NCI-H510A treated with DMSO at 0.1 percent for 48 hours (cell line): ENCODE results near the gene CASD1.

ENCODE experiments used
- DNase-seq: peaks from one replicate; lab custom pipeline; 2025; lab: John Stamatoyannopoulos, UW

The CASD1 gene

GRCh38 chr7:94513565-94513860 lies 3.9 kb downstream of the CASD1 start:
- DNase-seq = no peak

GRCh38 chr7:94514140-94514889 lies 4.7 kb downstream of the CASD1 start:
- DNase-seq = no peak

- no peak for DNase-seq
Measured at GRCh38 chr7:94514917-94515316, 5.3 kb downstream of the CASD1 start.

GRCh38 chr7:94525923-94526322 lies 16.3 kb downstream of the CASD1 start:
- DNase-seq = no peak

- no peak for DNase-seq
Measured at GRCh38 chr7:94529516-94529915, 19.9 kb downstream of the CASD1 start.

- no peak for DNase-seq
Measured at GRCh38 chr7:94530109-94530508, 20.5 kb downstream of the CASD1 start.

- DNase-seq = no peak
Measured at GRCh38 chr7:94532676-94533075, 23.1 kb downstream of the CASD1 start.

- no peak for DNase-seq
Measured at GRCh38 chr7:94540428-94540827, 30.8 kb downstream of the CASD1 start.

- DNase-seq = no peak
Measured at GRCh38 chr7:94547126-94547525, 37.5 kb downstream of the CASD1 start.

GRCh38 chr7:94556028-94556427 lies 46.4 kb downstream of the CASD1 start:
- no peak for DNase-seq

- no peak for DNase-seq
Measured at GRCh38 chr7:94557215-94557614, 47.6 kb downstream of the CASD1 start.

- no peak for DNase-seq
Measured at GRCh38 chr7:94559972-94560371, 50.4 kb downstream of the CASD1 start.

GRCh38 chr7:94561841-94562514 lies 52.4 kb downstream of the CASD1 start:
- DNase-seq = no peak

- DNase-seq = no peak
Measured at GRCh38 chr7:94562525-94562924, 52.9 kb downstream of the CASD1 start.

GRCh38 chr7:94565247-94565894 lies 55.8 kb downstream of the CASD1 start:
- no peak for DNase-seq

GRCh38 chr7:94567396-94567795 lies 57.8 kb downstream of the CASD1 start:
- DNase-seq = no peak

GRCh38 chr7:94571816-94572215 lies 62.2 kb downstream of the CASD1 start:
- DNase-seq = no peak

- no peak for DNase-seq
Measured at GRCh38 chr7:94575646-94576045, 66.0 kb downstream of the CASD1 start.

GRCh38 chr7:94576316-94576715 lies 66.7 kb downstream of the CASD1 start:
- DNase-seq = no peak

GRCh38 chr7:94577357-94577756 lies 67.7 kb downstream of the CASD1 start:
- no peak for DNase-seq

GRCh38 chr7:94578614-94579013 lies 69.0 kb downstream of the CASD1 start:
- DNase-seq = no peak

GRCh38 chr7:94579470-94579869 lies 69.9 kb downstream of the CASD1 start:
- DNase-seq = no peak

- DNase-seq = no peak
Measured at GRCh38 chr7:94580601-94581000, 71.0 kb downstream of the CASD1 start.
